Esophagus muscularis mucosa (tissue), 3 donors: ENCODE measurements around the gene CRHR1.

ENCODE experiments used
- POLR2A ChIP-seq: fragments of 450-650 bp; IDR thresholded peaks from one replicate; pipeline ENCODE4 v1.6.1; 2017; ENCODE audit warnings: antibody characterized with exemption, moderate library complexity, mild to moderate bottlenecking, low read depth
- POLR2AphosphoS5 ChIP-seq, 2 donors: sonication (generic); formaldehyde crosslinking; IDR thresholded peaks; one replicate each; pipeline ENCODE4 v1.6.1; 2017; ENCODE audit warnings: antibody characterized with exemption in 2 of 2
- TF ChIP-seq, protein P1 (sequence below), 3 experiments: fragments of 200-600 bp in 2 of 3; fragments of 450-650 bp in 1 of 3; sonication (generic) in 2 of 3; IDR thresholded peaks; one replicate each; pipeline ENCODE4 v1.5.1; 2017 to 2019; ENCODE audit warnings: antibody characterized with exemption in 3 of 3, mild to moderate bottlenecking in 2 of 3, moderate library complexity in 1 of 3

DNA sequence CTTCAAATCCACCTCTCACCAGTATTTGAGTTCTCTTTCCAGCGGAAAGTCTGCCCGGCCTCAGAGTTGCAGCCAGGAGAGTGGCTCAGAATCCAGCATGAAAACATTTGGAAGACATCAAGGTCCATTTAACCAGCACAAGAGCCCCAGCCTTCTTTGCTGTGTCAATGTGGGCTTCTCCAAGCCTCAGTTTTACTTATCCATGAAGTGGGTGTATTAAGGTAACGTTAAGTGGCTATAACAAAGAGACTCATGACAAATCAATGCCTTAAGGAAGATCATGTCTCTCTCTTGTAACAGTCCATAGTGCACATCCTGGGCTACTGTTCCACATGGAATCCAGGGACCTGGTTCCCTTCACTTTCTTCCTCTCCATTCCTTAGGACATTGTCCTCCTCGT is 59.6 kb downstream of the CRHR1 start:
- TF ChIP-seq, protein P1, sequence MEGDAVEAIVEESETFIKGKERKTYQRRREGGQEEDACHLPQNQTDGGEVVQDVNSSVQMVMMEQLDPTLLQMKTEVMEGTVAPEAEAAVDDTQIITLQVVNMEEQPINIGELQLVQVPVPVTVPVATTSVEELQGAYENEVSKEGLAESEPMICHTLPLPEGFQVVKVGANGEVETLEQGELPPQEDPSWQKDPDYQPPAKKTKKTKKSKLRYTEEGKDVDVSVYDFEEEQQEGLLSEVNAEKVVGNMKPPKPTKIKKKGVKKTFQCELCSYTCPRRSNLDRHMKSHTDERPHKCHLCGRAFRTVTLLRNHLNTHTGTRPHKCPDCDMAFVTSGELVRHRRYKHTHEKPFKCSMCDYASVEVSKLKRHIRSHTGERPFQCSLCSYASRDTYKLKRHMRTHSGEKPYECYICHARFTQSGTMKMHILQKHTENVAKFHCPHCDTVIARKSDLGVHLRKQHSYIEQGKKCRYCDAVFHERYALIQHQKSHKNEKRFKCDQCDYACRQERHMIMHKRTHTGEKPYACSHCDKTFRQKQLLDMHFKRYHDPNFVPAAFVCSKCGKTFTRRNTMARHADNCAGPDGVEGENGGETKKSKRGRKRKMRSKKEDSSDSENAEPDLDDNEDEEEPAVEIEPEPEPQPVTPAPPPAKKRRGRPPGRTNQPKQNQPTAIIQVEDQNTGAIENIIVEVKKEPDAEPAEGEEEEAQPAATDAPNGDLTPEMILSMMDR (IDR thresholded peaks at IDR 0.05) = no peak
- TF ChIP-seq POLR2A (no peak), POLR2AphosphoS5 (IDR thresholded peaks at IDR 0.05) (no peak)
